C1 segment of cervical spinal cord (tissue), 14 donors: Measurements from ENCODE around the gene GBP6.
"Not testable (repeated sequence)": the region's sequence is repeated elsewhere in the genome, so short reads cannot be mapped to it uniquely, and the experiment has no call there.

ENCODE experiments used
- DNase-seq, 14 donors: peaks; one replicate each; lab custom pipeline; 2025; lab: John Stamatoyannopoulos, UW

Gene GBP6, protein sequence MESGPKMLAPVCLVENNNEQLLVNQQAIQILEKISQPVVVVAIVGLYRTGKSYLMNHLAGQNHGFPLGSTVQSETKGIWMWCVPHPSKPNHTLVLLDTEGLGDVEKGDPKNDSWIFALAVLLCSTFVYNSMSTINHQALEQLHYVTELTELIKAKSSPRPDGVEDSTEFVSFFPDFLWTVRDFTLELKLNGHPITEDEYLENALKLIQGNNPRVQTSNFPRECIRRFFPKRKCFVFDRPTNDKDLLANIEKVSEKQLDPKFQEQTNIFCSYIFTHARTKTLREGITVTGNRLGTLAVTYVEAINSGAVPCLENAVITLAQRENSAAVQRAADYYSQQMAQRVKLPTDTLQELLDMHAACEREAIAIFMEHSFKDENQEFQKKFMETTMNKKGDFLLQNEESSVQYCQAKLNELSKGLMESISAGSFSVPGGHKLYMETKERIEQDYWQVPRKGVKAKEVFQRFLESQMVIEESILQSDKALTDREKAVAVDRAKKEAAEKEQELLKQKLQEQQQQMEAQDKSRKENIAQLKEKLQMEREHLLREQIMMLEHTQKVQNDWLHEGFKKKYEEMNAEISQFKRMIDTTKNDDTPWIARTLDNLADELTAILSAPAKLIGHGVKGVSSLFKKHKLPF

DNA sequence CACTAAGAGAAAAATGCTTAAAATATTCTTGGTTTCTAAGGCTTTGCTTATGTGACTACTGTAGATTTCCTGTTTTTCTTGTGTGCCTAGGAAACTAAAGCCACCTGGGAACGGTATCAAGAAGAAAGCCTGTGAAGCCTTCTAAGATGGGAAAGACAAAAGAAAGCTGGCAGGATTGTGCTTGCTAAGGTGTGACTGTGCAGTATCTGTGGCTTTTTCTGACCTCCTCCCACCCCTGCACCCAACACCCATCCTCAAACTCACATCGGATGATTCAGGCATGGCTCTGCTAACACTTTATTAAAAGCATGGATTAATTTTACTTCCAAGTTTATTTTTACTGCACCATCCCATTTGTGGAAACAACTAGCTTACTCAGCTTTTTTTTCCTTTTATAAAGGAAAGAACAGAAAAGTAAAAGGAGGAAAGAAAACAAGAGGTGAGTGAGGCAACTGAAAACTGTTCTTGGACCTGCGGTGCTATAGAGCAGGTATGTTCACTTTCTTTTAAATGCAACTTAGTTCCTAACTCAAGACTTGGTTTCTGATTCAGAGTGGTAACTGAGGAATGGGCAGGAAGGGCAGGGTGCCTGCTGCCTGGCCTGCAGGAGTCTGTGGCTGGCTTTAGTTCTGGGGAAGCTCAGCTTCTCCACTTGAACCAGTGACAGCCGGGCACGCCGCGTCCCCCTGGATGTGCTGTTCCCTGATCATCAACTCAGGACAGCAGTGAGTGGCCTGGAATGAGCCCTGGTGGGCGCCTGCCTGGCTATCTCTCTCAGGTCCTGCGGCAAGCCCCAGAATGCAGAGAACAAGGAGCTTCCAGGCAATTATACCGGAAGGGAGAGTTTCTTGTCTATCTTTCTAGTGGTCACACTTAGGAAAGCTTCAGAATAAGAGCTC is at the start of gene GBP6:
Gene GBP6, plus strand, starts transcription at position 422 of the 899 bp plus-strand sequence. CDS start 4,493 bp downstream, outside the sequence.
- DNase-seq: no peak

DNA sequence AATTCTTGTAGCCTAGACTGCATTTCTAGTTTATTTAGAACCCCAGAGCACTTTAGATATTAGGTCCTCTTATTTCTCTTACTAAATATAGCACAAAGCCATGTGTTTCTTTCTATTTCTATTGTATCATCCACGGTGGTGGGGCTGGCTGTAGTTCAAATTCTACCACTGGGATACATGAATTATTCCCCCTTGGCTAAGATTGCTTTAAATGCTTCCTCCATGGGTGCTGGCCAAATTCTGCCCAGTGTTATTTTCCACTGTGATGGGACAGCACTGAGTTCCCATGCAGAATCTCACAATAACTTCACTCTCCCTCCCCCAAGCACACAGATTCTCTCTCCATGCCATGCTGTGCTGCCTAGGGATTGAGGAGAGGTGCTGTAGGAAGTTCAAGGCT is 41.5 kb upstream of the GBP6 start:
- DNase-seq: no peak

DNA sequence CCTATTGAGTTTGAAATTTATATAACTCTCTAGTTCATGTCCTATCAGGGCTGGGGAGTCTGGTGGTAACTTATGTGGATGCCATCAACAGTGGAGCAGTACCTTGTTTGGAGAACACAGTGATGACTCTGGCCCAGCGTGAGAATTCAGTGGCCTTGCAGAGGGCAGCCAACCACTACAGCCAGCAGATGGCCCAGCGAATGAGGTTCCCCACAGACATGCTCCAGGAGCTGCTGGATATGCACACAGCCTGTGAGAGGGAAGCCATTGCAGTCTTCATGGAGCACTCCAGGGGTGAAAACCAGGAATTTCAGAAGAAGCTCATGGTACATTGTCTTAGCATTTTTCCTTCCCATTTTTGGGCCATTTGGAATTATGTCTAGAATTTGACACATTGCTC is 32.0 kb upstream of the GBP6 start:
- DNase-seq: no peak

DNA sequence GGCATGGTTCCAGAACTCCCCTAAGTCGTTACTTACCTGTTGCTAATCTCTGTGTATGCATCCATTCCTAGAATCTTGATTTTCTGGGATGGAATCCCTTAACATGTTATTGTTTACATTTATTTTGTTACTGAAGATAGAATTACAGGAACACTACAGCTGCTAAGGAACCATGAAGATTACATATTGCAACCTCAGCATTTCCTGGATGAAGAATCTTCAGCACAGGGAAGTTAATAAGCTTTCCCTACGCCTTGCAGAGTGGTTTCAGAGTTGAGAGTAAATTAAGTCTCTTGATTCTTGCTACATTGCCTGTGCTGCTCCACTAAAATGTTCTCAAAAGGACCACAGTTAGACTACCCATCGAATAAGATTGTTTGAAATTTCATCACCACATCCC is 31.4 kb upstream of the GBP6 start:
- no peak for DNase-seq

DNA sequence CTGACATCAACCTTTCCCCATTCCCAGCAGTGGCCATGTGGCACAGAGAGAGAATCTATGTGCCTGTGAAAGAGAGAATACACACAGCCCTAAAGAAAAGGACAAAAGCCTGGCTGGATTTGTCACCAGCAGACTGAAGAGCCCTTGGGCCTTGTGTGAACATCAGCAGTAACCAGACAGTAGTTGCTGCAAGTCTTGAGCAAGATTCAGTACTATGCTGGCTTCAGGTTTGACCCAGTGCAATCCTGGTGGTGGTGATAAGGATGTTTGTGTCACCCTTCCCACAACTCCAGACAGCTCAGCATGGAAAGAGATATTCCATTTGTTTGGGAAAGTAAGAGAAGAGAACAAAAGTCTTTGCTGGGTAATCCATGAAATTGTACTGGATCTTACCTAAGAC is 28.4 kb upstream of the GBP6 start:
- no peak for DNase-seq

DNA sequence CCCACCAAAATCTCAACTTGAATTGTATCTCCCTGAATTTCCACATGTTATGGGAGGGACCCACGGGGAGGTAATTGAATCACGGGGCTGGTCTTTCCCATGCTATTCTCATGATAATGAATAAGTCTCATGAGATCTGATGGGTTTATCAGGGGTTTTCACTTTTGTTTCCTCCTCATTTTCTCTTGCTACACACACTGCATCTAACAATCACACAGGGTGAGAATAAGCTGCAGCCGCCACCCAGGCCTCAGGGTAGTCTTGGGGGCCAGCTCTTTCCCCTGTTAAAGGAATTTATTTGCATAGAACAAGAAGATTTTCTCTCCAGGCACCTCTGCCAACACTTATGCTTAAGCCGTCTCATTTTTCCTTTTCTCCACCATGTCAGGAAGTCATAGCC is 26.0 kb upstream of the GBP6 start:
- DNase-seq: no peak

DNA sequence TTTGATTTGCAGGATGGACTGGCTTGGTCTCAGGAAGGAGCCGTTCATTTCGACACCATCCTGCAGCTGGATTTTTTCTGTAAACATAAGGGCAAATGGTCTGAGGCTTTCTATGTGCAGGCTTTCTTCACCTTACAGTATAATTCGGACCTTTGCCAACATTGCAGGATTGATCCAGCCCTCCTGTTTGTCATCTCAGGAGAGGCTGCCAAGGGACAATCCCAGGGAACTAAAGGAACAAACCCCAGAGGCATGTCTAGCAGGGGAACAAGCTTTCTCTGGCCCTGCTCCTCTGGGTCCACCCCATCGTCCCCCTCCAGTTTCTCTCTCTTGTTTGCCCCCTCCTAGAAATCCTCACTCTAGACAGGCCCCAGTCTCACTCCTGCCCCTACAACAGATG is 24.8 kb upstream of the GBP6 start:
- DNase-seq: no peak

DNA sequence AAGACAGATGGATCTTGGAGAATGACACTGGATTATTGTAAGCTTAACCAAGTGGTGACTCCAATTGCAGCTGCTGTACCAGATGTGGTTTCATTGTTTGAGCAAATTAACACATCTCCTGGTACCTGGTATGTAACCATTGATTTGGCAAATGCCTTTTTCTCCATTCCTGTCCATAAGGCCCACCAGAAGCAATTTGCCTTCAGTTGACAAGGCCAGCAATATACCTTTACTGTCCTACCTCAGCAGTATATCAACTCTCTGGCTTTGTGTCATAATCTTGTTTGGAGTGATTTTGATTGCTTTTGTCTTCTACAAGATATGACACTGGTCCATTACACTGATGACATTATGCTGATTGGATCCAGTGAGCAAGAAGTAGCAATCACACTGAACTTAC is 18.4 kb upstream of the GBP6 start:
- DNase-seq: not testable (repeated sequence)

DNA sequence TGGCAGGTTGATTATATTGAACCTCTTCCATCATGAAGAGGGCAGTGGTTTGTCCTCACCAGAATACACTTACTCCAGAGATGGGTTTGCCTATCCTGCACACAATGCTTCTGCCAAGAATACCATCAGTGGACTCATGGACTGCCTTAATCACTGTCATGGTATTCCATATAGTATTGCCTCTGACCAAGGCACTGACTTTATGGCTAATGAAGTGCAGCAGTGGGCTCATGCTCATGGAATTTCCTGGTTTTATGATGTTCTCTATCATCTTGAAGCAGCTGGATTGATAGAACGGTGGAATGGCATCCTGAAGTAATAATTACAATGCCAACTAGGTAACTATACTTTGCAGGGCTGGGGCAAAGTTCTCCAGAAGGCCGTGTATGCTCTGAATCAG is 16.6 kb upstream of the GBP6 start:
- no peak for DNase-seq

DNA sequence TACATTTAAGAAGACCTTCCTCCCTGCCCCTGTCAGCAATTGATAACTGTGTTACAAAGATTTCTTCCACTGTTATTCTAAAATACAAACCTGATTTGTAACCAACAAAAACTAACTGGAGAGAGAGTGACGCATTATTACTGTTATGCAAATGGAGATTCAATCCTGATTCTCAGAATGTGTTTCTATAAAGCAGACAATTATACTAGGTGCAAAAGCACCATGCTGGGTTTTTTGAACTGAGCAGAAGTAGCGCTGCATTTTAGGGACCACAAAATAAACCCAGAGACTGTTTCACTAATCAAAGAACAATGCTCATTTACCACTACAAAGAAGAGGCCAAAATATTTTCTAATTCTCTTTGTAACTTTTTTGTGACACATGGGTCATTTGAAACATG is 13.6 kb upstream of the GBP6 start:
- no peak for DNase-seq

DNA sequence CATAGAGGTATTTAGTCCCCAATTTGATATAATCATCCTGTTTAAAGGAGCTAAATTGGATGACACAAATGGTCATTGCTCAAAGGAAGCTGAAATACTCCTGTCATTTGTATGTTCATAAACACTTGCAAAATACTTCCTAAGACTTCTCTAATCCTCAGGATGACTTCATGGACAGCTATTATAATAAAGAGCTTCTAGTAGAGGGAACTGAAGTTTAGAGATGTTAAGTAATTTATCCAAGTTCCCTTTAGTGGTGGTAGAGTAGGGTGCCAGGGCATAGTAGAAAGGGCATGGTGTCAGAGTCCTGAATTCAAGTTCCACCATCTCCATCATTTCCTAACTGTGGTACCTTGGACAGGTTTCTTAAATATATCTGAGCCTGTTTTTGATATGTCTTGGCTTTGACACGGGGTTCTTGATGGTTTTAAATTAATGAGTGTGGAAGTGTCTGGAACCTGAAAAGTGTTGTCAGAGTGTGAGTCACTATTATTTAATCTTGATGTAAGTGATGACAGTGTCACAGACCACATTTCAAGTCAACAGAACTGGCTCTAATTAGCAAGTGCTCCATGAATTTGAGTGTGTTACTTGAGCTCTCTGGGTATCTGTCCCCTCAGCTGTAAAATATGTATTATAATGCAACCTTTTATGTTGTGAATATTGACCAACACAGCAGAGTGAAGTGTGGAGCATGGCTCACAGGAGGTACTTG is 12.1 kb upstream of the GBP6 start:
- DNase-seq: no peak

DNA sequence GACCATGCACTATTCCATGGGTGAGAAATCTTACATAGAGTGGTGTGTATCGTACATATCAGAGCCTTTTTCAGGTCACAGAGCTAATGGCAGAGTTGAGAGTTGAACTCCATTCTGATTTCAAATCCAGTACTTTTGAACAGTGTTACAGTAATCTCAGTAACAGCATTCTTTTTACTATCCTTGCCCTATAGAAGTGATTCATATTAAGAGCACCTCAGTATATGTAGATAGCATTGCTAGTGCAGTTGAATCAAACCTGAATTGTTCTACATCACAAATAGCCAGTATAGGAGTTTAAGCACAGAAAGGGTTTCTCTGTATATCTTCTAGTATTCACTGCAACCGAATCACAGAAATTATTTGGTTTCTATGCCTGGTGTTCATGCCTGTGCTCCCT is 11.4 kb upstream of the GBP6 start:
- DNase-seq: no peak

DNA sequence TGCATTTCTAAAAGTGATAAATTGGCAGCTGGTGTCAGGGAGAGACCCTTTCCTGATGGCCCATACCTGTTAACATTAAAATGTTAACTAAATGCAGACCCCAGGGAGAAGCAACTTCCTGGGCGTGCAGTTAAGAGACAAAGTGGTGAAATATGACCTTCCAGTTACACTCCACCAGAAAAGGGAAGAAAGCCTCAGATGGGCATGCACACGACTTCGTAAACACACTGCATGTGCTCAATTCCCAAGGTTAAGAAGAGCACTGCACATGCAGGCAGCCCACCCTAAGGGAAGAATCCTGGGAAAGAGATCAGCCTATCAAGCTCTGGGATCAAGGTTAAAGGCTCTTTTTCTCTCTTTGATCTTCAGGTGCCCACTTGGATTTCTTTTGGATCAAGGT is 9.7 kb upstream of the GBP6 start:
- DNase-seq: no peak

DNA sequence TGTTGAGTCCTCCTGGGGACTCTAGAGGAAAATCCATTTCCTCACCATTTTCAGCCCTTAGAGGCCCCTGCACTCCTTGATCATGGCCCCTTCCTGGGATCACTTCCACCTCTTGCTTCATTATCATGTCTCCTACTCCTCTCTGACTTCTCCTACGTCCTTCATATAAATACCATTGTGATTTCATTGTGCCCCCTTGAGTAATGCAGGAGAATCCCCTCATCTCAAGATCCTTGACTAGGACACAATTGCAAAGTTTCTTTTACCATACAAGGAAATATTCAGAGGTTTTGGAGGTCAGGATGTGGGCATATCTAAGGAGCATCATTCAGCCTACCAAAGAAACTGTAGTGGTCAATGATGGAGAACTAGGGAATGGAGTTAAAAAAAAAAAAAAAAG is 8.8 kb upstream of the GBP6 start:
- no peak for DNase-seq

DNA sequence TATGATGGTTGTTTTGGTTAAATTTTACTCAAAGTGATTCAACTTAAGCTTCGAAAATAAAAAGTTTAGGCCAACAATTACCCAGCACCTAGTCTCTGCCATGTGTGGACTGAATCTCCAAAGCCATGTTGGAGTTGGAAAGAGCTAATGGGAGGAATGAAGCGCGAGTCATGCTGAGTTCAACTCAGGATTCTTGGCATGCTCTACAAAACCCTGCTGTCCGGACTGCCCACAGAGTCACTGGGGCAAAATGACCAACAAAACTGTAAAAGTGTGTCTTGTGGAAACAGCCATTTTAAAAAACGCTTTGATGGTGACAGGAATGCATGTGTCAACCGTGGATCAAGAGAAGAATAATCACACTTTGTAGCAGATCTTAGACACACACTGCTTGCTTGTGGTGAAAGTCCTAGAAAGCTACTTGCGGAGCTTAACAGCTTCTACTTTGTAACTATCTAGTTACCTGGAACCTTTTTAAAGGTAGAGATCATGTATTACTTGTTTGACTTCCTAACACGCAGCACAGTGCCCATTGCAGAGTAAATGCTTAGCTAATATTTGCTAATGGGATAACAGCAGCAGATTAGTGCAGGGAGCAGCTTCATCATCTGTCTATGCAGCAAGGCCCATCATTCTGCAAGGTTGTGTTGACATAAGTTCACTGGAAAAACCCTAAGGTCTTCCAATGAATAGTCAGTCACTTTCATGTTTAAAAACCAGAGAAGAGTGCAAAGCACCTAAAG is 7.0 kb upstream of the GBP6 start:
- no peak for DNase-seq

DNA sequence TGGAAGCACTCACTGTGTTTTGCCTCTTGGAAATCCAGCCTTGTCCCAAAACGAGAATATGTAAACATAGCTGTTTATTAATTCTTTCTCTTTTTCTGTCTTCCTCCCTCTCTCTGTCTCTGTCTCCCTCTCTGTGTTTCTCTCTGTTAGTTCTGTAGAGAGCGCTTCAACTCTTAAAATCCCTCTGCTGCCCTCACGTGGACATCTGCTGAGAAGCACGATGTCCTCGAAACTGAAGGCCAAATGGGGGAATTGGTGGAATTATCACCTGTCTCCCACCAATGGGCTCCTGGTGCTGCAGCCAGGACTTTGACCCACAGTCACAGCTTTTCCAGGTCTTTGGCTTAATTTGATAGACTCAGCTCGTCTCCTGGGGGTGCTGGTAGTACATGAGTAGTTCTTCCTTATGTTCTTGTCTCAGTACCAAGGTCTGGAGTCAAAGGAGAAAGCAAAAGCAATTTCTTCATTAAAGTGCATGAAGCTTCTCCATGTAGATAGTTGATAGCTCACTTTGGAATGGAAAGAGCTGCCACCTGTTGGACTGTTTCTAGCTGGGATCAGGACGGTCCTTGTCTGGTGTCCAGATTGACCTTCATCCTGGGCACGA is 5.5 kb upstream of the GBP6 start:
- peak in 10 of 14 donors; percentile 7 to 56 (median 24) for DNase-seq

DNA sequence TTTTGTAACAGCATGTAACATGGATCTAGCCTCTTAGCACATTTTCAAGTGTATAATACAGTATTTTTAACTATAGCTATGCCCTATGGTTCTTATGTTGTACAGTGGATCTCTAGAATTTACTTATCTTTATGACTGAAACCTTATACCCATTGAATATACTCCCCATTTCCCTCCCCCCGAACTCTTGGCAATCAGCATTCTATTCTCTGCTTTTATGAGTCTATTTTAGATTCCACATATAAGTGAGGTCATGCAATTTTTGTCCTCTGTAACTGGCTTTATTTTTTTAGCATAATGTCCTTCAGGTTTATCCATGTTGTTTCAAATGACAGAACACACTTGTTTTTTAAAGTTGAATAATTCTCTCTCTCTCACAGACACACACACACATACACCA is 3.1 kb upstream of the GBP6 start:
- no peak for DNase-seq

DNA sequence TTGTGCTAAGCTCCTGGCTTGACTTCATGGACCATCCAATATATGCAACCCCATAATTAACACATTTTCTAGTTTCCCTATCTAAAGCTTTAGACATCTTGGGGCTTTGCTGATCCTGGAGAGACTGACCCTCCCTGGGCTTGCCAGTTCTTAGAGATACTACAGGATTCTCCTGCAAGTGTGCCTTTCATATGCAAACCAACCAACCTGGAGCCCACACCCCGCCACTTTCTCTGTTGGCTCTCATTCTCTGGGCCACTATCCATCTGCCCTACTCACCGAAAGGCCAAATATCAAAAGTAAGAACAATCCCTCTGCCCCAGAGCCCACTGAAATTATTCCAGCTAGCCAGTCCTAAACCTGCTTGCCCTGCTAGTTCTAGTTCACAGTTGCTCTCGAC is 2.2 kb upstream of the GBP6 start:
- DNase-seq: no peak

DNA sequence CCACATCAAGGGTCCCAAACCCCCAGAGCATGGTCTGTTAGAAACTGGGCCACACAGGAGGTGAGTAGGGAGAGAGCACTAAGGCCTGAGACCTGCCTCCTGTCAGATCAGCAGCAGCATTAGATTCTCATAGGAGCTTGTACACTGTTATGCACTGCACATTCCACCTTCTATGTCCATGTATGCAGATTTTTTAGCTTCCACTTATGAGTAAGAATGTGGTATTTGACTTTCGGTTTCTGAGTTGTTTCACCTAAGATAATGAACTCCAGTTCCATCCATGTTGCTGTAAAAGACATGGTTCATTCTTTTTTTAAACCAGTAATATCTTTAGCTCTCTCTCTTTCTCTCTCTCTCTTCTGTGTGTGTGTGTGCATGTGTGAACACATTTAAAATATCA is 663 bp upstream of the GBP6 start:
- no peak for DNase-seq

DNA sequence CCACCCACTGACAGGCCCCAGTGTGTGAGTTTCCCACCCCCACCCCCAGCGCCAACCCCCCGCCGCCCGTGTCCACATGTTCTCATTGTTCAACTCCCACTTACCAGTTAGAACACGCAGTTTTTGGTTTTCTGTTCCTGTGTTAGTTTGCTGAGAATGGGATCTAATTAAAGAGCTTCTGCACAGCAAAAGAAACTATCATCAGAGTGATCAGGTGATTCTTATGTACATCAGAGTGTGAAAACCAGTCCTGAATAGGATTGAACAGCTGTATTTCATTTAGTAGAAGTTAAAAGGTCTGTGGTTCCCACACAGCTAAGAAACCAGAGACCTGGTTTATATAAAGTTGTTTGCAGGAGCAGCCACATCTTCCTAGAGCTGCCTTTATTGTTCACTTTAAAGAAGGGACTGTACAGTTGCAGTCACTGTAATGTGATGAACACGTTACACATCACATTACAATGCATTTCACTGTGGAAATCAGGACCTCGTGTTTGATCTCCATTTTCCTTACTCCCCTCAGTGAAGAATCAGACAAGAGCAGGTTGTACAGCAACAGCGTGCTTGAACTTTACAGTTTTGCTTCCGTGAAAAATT is 1.2 kb downstream of the GBP6 start:
- DNase-seq: no peak
